Fibroblast of mammary gland (primary cell): Measurements from ENCODE around the gene TSPAN9.

ENCODE experiments used
- DNase-seq: peaks from one replicate; pipeline ENCODE4 v3.0.0-alpha.2; 2010; ENCODE audit warnings: low read depth
- H3K4me3 ChIP-seq: 2 replicates; pipeline ENCODE4 v1.5.1; 2011; ENCODE audit warnings: low read depth, mild to moderate bottlenecking, low read length, moderate library complexity; ENCODE audit not compliant: control insufficient read depth
- TF ChIP-seq, protein P1 (sequence below): conservative IDR thresholded peaks from 2 replicates; pipeline ENCODE4 v1.5.1; 2011; ENCODE audit warnings: low read depth, low read length, inconsistent platforms; ENCODE audit not compliant: control insufficient read depth, insufficient read depth

TSPAN9 gene

GRCh38 chr12:3224530-3224903, 147.3 kb downstream of the TSPAN9 start:
- TF ChIP-seq, protein P1, sequence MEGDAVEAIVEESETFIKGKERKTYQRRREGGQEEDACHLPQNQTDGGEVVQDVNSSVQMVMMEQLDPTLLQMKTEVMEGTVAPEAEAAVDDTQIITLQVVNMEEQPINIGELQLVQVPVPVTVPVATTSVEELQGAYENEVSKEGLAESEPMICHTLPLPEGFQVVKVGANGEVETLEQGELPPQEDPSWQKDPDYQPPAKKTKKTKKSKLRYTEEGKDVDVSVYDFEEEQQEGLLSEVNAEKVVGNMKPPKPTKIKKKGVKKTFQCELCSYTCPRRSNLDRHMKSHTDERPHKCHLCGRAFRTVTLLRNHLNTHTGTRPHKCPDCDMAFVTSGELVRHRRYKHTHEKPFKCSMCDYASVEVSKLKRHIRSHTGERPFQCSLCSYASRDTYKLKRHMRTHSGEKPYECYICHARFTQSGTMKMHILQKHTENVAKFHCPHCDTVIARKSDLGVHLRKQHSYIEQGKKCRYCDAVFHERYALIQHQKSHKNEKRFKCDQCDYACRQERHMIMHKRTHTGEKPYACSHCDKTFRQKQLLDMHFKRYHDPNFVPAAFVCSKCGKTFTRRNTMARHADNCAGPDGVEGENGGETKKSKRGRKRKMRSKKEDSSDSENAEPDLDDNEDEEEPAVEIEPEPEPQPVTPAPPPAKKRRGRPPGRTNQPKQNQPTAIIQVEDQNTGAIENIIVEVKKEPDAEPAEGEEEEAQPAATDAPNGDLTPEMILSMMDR, result no peak
- H3K4me3 ChIP-seq, result no peak overlapping the region
- no peak for DNase-seq

GRCh38 chr12:3225154-3225795, 148.1 kb downstream of the TSPAN9 start:
- peak; percentile 78 for DNase-seq
- TF ChIP-seq, protein P1, result no peak
- H3K4me3 ChIP-seq, result no peak overlapping the region

DNA sequence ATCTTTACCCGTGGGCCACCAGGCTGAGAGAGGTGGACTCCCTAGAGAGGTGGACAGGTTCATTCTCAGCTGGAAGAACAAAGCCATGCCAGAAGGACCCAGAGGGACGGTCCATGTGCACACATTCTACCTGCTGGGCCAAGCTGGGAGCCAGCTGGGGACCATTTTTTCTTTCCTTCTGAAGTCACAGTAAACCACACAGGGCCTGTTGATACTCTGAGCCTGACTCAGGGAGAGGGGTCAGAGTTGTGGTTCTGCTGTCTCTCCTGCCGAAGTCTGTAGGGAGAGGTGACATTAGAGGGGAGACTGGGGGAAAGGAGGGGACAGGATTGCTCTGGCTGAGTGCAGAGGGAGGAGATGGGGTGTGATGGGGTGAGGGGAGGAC, 148.6 kb downstream of the TSPAN9 start:
- H3K4me3 ChIP-seq, result no peak overlapping the region
- DNase-seq, result peak; percentile 13
- TF ChIP-seq, protein P1, result no peak

DNA sequence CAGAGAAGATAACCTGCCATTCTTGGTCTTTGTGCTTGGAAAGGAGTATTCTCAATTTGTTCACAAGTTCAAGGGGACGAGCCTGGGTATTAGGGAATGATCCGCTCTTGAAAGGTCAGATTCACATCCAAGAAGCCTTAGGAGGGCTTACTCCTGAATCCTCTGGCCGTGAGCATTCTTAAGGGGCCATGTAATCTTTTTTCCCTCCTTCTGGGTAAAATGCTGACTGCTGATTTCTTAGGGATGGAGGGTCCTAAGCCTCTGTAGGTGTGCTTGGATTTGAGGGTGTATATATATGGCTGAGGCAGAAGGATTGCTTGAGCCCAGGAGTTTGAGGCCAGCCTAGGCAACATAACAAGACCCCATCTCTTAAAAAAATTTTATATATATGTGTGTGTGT, 149.1 kb downstream of the TSPAN9 start:
- no peak for DNase-seq
- TF ChIP-seq, protein P1, result no peak
- H3K4me3 ChIP-seq, result no peak overlapping the region

- TF ChIP-seq, protein P1, result no peak
- no peak overlapping the region for H3K4me3 ChIP-seq
- DNase-seq, result no peak
Observed at GRCh38 chr12:3227076-3227975, 150.1 kb downstream of the TSPAN9 start.

DNA sequence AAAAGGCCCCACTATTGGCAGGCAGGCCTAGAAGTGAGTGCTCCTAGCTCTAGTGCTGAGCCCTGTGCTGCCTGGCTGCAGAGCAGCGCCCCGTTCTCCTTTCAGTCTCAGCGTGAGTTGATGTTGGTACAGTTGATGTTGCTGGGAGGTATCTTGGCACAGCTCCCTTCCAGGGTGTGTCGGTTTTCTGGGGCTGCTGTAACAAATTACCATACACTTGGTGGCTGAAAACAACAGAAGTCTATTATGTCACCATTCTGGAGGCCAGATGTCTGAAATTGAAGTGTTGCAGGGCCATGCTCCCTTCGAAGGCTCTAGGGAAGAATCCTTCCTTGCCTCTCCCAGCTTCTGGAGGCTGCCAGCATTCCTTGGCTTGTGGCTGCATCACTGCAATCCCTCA, 151.4 kb downstream of the TSPAN9 start:
- TF ChIP-seq, protein P1, result no peak
- H3K4me3 ChIP-seq, result no peak overlapping the region
- DNase-seq, result peak; percentile 23
